GM21723 (cell line): ENCODE measurements around the gene IL17REL.
"Not testable (repeated sequence)": the region's sequence is repeated elsewhere in the genome, so short reads cannot be mapped to it uniquely, and the experiment has no call there.

Source experiments
- ATAC-seq: cut with Tn5 transposase; IDR thresholded peaks from one replicate; pipeline ENCODE4 v1.9.1; 2021; ENCODE audit warnings: mild to moderate bottlenecking, moderate library complexity; ENCODE audit not compliant: unreplicated experiment

IL17REL gene

GRCh38 chr22:49992921-49993648 lies 19.5 kb downstream of the IL17REL start:
- no peak for ATAC-seq

- ATAC-seq = no peak
Measured at GRCh38 chr22:49991907-49992533, 20.5 kb downstream of the IL17REL start.

DNA sequence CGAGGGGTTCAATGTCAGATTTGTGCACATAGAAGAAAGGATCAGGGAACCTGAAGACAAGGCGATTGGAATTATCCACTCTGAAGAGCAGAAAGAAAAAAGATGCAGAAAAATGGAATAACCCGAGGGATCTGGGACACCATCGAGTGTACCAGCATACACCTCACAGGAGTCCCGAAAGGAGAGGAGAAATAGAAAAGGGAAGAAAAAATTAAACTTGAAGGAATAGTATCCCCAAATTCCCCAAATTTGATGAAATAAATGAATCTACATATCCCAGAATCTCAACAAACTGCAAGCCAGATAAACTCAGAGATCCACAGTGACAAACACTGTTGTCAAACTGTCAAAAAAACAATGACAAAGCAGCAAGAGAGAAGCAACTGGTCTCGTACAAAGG lies 21.4 kb downstream of the IL17REL start:
- no peak for ATAC-seq

GRCh38 chr22:49989826-49990225 lies 22.7 kb downstream of the IL17REL start:
- ATAC-seq = not testable (repeated sequence)

DNA sequence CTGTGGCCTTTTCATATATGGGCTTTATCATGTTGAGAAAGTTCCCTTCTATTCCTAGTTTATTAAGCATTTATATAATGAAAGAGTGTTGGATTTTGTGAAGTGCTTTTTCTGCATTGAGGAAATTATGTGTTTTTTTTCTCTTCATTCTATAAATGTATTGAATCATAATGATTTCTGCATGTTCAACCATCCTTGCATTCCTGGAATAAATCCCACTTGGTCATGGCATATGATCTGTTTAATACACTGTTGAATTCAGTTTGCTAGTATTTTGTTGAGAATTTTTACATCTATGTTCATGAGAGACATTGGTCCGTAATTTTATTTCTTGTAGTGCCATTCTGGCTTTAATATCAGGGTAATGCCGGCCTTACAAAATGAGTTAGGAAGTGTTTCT lies 26.2 kb downstream of the IL17REL start:
- no peak for ATAC-seq

DNA sequence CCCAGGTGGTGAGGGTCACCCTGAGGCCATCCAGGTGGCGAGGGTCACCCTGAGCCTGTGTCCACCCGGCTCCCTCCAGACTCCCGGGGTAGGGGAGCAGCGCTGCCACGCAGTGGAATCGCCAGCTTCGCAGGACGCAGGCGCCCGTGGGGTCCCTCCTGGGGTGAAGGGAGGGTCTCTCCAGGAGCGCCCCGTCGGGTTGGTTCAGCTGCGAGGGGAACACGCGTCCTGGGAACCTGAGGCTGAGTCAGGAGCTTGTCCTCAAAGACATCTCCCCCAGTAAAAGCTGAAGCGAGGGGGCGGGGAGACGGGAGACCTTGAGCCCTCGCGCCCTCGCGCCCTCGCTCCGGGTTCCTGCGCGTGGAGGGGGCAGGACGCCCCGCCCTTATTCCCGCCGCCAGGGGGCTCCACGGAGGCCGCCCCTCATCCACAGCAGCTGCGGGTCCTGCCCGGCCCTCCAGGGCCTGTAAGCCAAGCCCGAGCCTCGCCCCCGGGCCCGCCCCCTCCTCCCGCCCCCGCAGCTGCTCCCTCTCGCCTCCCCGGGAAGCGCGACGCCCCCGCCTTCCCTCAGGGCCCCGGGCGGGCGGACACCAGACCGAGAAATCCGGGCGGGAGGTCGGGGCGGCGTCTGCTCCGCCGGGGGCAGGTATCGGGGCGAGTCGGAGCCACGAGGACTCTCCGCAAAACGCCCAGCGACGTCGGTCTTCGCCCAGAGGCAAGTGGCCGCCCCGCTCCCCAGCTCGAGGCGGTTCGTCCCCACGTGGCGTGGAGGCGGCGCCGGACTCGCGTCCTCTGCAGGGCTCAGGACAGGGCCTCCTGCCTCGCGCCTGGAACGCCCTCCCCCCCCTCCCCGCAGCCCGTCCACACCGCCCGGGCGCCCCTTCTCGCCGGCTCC lies 29.2 kb downstream of the IL17REL start:
- ATAC-seq = no peak

- ATAC-seq = not testable (repeated sequence)
Measured at GRCh38 chr22:49981799-49982198, 30.8 kb downstream of the IL17REL start.

GRCh38 chr22:49979587-49980264 lies 32.8 kb downstream of the IL17REL start:
- no peak for ATAC-seq

- no peak for ATAC-seq
Measured at GRCh38 chr22:49977578-49977977, 35.0 kb downstream of the IL17REL start.

DNA sequence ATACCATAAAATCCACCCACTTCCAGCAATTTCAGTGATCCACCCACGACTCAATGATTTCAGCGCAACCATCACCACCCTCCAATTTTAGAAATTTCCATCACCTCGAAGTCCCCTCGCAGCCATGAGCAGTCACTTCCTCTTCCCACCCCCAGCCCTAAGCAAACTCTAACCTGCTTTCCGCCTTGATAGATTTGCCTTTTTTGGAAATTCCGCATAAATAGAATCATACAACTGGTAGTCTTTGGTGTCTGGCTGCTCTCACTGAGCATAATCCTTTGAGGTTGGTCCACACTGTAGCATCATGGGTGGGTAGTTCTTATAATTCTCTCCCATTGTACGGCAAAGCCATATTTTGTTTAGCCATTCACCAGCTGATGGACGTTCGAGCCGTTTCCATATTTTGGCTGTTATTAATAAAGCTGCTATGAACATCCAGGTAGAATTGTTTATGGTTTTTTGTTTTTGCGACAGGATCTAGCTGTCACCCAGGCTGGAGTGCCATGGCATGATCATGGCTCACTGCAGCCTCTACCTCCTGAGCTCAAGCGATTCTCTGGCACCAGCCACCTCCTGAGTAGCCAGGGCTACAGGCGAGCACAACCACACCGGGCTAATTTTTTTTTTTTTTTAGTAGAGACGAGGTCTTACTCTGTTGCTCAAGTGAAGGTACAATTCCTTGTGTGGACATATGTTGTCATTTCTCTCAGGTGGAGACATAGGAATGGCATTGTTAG lies 36.0 kb downstream of the IL17REL start:
- ATAC-seq = no peak

- no peak for ATAC-seq
Measured at GRCh38 chr22:49975543-49976389, 36.8 kb downstream of the IL17REL start.

- no peak for ATAC-seq
Measured at GRCh38 chr22:49973018-49973961, 39.3 kb downstream of the IL17REL start.

GRCh38 chr22:49972163-49973017 lies 40.2 kb downstream of the IL17REL start:
- no peak for ATAC-seq

- ATAC-seq = peak; percentile 26
Measured at GRCh38 chr22:49971232-49972162, 41.1 kb downstream of the IL17REL start.

DNA sequence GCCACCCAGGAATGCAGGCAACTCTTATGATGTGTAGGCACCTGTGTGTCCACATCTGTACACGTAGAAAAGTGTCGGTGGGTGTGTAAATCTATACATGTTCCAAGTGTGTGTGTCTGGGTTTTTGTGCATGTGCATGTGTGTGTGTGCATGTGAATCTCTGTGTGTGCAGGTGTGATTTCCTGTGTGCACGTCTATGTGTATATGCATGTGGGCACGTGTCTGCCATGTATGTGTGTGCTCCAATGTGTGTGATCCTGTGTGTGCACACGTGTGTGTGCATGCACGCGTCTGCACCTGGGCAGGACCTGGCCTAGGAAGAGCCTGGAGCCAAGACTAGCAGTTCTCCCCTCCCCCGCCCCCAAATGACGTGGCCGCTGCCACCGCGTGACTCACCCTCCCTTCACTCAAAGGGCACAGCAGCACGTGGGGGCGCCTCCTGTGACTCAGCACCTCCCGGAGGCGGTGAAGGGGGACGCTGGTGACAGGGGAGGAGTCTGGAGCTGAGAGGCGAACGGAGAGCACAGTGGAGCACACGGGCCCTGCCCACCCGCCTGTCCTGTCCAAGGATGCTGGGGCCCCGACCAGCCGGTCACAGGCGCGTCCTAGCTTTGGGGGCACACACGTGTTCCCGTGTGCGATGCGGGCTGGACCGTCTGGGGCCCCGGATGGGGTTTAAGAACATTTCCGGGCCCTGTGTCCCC lies 41.9 kb downstream of the IL17REL start:
- peak; percentile 69 for ATAC-seq
